GM19468 (cell line): ENCODE data around the gene ARHGAP6.

ENCODE experiments used
- ATAC-seq: cut with Tn5 transposase; IDR thresholded peaks from one replicate; pipeline ENCODE4 v1.9.1; 2021; ENCODE audit warnings: mild to moderate bottlenecking, moderate library complexity, moderate number of reproducible peaks; ENCODE audit not compliant: unreplicated experiment; ENCODE audit errors: extremely low read depth

Gene ARHGAP6

DNA sequence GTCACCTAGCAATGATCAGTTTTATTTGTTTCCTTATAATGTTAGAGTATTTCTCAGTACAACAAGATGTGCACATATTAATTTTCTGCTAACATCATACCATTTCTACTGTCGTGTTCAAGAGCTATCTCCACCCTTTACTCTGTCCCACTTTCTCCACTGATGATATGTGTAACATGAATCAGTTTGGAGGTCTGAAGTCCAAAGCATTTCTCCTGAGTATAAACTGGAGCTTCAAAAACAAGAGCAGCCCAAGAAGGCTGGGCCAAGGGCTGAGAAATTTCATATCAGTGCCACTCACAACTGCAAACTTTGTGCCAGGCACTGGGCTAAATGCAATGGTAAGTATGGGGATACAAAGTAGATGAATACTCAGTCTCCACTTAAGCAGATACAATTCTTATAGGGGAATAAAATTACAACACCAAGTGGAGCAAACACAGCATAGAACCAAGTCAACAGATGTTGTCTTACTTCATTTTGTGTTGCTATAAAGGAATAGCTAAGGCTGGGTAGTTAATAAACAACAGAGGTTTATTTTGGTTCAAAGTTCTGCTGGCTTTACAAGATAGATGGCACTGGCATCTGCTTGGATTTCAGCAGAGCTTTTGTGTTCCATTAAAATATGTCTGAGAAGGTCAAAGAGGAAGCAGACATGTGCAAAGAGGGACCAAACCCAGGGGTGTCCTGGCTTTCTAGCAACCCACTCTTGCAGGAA lies 328.3 kb downstream of the ARHGAP6 start:
- no peak for ATAC-seq

DNA sequence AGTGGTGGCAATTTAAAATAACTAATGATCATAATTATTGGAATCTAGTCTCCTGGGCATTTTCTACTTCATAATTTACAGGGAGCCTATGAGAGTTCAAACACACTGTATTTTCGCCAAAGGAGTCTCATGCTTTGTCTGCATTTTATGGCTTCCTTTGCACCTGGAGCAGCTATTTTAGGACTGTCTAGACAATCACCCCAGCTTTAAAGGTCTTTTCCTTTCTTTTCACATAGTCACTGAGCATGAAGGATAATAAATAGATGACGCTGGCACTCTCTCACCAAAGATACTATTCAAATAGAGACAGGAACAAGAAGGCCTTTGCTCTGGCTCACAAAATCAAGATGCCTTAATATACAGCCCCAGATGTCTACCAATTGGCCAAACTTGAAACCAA lies 329.5 kb downstream of the ARHGAP6 start:
- ATAC-seq, result no peak

DNA sequence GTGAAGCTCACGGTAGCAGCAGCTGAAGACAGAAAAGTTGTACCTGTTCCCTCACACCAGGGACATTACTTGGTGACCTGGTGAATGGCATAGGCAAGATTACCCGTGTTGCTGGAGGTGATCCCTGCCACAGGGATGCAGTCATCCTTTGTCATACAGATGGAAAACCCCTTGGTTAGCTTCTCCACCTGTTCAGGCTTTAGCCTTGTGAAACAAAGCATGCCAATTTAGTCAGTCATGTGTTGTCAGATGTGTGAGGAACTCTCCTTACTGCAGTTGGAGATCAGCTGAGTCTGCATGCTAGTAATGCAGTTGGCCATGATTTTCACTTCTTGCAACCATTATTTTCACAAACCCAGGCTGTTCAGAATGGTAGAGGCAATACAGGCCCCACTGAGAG lies 331.6 kb downstream of the ARHGAP6 start:
- no peak for ATAC-seq

DNA sequence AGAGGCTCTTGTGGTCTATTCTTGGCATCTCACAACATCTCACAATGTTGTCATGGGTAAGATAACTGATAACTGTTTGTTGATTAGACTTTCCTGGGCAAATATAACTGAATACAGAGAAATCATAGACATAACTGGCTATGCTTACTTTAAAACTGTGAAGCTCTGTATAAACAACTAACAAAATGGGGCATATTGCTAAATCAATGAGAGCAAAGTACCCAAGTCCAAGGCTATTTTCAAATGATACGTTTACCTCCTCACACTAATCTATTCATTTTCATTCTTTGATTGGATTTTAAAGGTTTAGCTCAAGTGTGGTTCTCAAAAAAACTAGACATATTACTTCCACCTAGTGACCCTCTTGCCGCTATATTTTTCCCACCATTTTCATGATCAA lies 333.9 kb downstream of the ARHGAP6 start:
- no peak for ATAC-seq

DNA sequence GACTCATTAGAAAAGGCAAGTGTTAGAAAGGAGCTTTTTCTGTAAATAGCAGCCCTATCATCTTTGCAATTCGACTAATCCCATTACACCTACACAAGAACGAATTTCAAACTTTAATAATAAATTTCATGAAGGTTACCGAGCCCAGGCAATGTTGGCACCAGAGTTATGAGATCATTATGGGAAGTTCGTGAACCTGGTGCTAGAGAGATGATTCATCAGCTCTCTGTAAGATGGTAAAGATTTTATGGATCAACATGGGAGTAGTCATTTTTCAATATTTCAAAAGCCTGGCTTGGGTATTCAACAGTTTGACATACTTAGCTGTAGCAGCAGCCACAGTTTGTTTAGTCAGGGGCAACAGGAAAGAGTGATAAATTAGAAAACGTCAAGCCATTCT lies 336.7 kb downstream of the ARHGAP6 start:
- ATAC-seq, result no peak

DNA sequence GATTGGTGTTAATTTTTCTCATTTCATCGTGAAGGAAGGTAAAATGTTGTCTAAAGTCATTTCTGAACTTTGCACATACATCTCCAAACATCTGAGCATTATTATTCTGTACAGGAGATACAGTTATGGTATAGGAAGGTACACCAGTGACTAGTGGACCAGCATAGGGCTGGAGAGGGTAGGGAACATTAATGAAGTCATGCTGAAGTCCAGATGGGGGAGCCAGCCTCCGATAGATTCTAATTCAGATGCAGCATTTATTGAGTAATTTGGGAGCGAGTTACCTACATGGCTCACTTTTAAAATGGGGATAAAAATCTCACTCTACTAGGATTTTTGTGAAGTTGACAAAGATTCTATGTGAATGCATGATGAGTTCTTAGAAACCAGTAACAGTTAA lies 337.6 kb downstream of the ARHGAP6 start:
- ATAC-seq, result no peak

DNA sequence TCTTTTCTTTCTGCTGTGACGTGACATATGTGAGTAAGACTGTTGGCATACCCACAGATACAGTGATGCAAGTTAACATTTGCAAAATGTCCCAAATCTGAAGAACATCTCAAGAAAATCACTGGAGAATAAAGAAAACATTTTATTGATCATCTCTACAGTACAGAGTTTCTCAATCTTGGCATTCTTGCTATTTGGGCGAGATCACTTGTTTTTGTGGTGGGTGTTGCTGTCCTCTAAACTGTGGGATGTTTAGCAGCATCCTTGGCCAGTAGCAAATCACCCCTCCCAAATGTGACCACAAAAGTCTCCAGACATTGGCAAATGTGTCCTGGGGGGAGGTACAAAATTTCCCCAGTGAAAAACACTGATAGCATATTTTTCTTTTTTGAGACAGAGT lies 343.7 kb downstream of the ARHGAP6 start:
- ATAC-seq, result no peak

DNA sequence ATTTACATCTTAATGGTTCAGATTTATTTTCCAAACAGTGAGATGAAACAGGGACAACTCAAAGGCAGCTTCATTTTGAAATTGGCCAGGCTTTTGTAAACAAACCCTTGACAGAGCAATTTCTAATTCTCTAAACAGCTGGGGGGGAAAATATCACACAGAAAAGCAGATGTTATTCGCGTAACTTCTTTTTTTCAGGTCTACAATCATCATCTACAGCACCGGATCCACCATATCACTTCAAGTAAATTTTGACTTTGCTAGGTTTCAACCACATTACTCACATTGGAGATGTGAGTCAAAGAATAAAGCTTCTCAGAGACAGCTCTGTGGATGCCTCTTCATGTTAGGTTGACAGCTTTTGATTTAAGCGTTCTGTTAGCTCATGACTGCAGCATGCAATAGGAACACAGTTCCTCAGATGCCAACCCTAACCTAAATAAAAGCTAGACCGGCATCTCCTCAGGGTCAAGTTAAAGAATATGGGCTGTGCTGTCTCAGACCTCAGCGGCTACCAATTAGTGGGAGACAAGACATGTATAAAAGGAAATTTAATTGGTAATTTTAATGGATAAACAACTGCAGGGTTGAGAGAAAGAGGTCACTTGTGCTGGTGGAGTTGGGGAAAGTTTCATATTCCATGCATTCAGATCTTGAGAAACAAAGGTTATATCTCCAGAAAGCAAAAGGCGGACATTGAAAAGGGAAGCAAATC lies 345.8 kb downstream of the ARHGAP6 start:
- no peak for ATAC-seq

DNA sequence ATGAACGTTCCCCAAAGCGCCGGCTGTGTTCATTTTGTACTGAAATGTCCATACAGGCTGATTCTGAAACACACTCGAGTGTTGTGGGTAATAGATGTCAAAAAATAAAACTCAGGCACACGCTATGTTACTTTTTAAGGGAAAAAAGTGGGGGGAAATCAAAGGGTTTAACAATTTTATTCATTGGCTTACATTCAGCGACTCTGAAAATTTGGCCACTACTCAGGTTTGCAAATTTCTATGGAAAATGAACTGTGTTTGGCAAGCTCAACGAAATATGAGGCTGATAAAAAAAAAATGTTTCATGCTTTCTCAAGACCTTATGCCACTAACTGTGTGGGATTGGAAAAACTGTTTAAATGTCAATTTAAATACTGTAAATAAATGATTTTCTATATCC lies 354.0 kb downstream of the ARHGAP6 start:
- no peak for ATAC-seq

DNA sequence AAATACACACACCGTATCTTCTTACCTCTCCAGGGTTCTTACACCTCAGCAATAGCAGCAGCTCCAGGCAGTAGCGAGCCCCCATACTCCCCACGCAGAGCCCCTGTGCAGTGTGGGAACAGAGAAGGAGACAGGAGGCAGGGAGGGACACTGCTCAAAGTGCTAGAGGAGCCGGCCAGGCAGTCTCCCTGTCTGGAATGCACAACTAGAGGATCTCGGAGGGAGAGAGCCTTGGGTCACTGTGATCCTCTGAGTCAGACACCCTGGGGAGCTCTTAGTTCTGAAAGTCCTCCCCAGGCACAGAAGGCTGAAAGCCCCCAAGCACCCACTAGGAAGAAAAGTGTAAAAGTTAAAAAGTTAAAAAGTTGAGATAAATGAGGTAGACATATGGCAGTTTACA lies 356.5 kb downstream of the ARHGAP6 start:
- ATAC-seq, result no peak

DNA sequence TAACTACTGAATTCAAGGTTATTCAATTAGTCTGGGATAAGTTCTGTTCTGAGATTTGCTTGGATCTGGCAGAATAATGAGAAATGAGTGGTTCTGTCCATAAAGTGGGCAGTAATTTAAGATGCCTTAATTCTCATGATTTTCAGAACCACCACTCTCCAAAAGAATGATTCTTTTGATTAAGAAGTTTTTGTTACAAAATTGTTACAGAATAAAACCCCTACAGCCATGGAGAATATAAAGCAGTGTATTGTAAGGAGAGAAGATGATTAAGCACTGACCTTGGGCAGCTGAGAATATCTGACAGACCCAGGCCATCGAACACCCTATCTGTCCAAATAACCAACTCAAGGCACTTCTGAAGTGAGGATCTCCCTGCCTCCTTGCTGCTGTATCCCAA lies 360.1 kb downstream of the ARHGAP6 start:
- ATAC-seq, result no peak

DNA sequence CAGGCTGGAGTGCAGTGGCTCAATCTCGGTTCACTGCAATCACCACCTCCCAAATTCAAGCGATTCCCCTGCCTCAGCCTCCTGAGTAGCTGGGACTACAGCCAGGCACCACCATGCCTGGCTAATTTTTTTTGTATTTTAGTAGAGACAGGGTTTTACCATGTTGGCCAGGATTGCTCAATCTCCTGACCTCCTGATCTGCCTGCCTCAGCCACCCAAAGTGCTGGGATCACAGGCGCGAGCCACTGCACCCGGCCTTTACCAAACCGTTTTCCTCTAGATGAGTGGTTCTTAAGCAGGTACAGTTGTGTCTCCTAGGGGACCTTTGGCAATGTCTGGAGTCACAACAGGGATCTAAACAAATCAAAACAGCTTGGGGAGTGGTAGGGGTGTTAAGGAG lies 360.9 kb downstream of the ARHGAP6 start:
- no peak for ATAC-seq

DNA sequence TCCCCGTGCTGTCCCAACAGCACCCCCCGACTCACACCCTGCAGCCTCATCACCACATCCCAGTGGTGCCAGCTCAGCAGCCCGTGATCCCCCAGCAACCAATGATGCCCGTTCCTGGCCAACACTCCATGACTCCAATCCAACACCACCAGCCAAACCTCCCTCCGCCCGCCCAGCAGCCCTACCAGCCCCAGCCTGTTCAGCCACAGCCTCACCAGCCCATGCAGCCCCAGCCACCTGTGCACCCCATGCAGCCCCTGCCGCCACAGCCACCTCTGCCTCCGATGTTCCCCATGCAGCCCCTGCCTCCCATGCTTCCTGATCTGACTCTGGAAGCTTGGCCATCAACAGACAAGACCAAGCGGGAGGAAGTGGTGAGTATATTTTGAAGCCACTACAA lies 367.1 kb downstream of the ARHGAP6 start:
- ATAC-seq, result no peak

DNA sequence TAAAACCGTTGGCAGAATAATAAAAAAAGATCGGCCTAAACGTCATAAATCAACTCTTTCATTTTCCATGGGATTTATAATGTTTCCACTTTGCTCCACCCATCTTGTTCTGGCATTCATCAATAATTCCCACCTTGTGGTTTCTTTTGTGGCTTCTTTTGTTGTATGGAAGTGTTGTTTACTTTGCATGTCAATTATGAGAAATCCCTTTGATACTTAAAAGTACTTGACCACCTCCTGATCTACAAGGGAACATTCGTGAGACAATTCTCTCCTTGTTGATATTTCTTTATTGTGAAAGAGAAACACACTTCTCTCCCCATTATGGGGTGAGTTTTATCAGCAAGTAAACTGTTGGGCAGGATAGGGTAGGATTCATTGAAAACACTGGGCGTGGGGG lies 369.7 kb downstream of the ARHGAP6 start:
- ATAC-seq, result no peak

DNA sequence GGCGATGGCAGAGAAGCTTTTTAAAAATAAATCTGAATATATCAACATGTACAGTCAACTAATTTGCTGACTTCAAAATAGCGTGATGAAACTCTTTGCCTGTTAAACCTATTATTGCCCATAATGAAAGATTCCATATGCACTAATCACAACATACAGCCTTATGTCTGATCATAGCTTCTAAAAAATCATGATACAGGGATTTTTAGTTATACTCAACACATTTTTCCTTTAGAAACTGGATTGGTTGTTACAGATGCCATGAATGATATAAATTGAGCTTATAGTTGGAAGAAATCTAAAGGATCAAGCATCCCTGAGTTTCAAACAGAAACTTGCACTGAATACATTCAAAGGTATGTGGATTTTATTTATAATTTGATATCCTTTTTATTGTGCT lies 372.6 kb downstream of the ARHGAP6 start, which contains the start of gene AMELX:
AMELX (plus strand) TSS at position 301 of the 400 bp plus-strand sequence. CDS start 1,376 bp downstream, outside the sequence.
- ATAC-seq, result no peak

DNA sequence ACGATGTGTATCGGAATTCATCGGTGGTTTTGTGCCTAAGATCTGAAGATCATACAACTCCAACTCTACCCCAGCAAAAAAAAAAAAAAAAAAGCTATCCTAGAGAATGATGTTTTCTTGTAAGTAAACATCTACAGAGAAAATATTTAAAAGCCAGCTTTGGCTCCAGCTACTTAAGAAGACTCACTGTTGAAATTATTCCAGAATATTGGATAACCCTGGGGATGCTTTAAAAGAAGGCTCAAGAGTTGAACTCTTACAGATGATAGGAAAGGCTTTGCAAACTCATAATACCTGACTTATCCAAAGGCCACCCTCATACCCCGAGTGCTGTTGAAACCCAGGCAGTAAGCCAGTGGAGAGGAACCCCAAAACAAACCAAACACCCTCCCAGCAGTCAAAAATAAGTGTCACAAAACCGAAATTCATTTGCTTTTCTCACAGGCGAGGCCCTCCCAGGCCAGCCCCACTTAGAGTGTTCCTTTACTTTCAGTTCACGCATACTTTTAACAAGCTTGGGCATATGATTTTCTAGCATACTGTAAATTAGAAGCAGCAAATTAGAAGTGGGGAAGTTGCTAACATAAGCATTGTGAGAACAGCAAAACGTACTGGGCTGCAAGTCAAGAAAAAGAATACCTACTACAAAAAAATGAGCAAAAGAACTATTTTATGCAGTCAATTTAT lies 375.2 kb downstream of the ARHGAP6 start:
- ATAC-seq, result no peak

DNA sequence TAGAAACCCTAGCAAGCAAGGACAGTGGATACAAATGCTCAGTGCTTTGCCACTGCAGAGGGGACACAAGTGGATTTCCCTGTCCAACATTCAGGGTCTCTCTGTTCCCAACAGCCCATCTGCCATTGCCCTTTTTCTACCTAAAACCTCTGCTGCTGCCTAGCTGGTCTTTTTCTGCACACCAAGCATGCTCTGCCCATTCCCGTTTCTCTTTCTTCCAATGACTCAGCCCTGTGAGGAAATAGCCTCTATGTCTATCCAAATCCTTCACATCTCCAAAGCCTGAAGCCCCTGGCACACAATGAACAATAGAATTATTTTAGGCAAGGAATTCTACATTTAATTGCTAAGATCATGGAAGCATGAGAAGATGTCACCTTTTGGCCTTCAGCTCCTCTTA lies 378.2 kb downstream of the ARHGAP6 start:
- ATAC-seq, result no peak

DNA sequence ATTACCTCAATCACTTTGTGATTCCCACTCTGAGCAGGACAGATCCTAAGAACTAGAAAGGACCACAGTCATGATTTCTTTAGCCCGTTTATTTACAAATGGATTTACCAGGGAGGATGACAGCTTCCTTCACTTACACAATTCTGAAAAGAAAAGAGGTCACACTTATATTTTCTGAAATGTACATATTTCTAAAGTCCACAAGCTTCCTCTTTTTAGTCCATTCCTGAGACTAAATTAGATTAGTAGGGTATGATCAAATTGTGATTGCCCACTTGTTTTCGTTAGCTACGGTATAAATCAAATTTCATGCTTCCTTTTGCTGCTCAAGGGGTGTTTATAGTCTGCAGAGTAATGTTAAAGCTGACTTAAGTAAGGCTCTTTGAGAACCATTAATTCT lies 380.1 kb downstream of the ARHGAP6 start:
- ATAC-seq, result no peak

DNA sequence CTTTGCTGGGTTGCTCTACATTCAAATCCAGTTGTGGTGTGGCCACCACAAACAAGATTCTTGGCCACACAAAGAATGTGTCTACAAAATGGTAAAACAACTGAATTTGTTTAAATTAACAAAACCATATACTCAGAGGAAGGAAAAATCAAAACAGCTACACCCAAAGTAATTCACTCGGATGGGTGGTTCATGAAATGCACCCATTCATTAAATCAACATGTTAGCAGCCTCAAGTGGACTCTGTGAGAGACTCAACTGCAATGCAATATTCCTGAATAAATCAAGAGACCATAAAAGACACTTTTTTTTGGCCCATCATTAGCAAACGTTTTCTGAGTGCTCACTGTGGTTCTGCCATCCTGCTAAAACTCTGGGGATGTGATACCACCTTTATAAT lies 383.7 kb downstream of the ARHGAP6 start:
- ATAC-seq, result no peak

DNA sequence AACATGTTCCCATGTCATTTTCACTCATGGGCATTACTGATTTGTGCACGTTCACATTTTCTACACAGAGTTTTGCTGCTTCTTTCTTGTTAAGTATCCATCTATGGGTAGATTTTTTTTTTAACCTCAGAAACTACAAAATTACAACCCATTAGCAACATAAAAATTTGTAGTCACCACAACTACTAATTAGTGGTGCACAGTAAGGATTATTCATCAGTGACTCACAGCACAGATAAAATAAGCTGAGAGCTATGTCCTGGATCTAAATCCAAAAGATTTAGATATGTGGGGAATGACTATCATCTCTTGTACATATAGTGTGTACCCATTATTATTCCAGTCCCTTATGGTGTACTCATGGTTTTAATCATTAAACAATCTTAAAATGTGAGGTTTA lies 392.2 kb downstream of the ARHGAP6 start:
- no peak for ATAC-seq

DNA sequence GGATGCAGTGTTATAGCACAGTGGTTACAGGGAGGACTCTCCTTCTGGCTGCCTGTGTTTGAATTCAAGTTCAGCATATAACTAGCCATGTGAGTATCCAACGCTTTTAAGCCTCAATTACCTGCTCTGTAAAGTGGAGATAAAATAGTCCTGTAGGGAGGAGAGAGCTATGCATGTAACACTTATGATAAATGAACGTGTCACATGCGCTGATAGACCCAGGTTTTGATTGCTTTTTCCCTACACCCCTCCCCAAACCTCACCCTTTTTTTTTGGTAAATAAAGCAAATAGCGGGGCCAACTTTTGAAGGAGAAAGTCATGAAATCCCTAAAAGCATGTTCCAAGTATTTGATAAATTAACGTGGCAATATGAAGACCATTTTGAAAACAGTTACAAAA lies 392.9 kb downstream of the ARHGAP6 start:
- no peak for ATAC-seq
